ENCODE data around the gene RBMS3. TPM values are rescaled to one million over a fixed set of nuclear protein-coding genes. Genes with fewer than 3 reads are reported as not detected.
"Not testable (repeated sequence)": the region's sequence is repeated elsewhere in the genome, so short reads cannot be mapped to it uniquely, and the experiment has no call there.

Gene RBMS3
- total RNA-seq, 1 donor from 2014 or later = 22.6 TPM

- DNase-seq (ENCODE audit: low read depth in 2 of 2) = peak in 1 of 2 donors; percentile 32
Observed at GRCh38 chr3:29764041-29764440, 483.2 kb downstream of the RBMS3 start.

DNA sequence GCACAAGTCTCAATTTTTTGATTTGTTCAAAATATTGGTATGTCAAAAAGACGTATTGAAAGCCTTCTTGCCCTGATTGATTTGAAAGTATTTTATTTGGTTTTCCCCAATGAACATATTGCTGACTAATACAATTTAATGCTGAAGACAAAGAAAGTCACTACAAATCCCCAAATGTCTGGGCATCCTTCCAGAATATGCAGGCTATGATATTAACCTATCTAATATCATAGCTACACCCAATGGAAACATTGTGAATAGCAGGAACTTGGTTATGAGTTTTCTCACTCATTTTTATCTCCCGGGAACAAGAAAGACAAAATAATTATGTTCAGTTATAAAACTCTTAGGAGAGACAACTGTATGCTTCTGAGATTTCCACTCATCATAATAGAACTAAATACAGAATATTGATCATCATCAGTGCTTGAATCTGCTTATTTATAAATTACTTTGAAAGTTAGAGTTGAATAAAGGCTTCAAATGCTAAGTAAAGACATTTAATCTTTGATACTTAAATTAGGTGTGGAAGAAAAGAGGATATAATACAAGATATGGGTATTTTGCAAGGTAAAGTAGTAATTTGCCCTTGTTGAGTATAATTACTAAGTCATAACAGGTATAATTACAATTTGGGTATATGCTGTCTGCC, 483.9 kb downstream of the RBMS3 start:
- DNase-seq (ENCODE audit: low read depth in 2 of 2) = peak; percentile 88 to 90

GRCh38 chr3:29771602-29772001, 490.7 kb downstream of the RBMS3 start:
- no peak for DNase-seq (ENCODE audit: low read depth in 2 of 2)

DNA sequence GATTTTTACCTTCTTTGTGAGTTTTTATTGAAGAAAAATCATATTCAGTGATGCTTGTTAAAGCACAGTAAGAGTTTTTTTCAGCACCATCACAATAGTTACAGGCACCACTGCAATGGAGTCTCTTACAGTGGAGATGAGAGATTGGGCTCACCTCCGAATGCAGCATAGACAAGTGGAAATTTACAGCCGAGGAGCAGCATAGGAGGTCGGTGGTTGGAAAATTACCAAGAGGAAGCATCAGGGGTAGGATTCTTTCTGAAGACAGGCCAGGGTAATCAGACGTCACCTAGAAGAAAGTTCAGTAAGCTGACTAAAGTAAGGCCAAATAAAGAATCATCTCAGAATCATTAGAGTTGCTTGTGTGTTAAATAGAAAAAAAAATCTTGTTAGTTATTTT, 491.6 kb downstream of the RBMS3 start:
- no peak for DNase-seq (ENCODE audit: low read depth in 2 of 2)

- no peak for DNase-seq (ENCODE audit: low read depth in 2 of 2)
Observed at GRCh38 chr3:29773481-29773880, 492.6 kb downstream of the RBMS3 start.

- no peak for DNase-seq (ENCODE audit: low read depth in 2 of 2)
Observed at GRCh38 chr3:29775340-29775739, 494.5 kb downstream of the RBMS3 start.

GRCh38 chr3:29777869-29778268, 497.0 kb downstream of the RBMS3 start:
- DNase-seq (ENCODE audit: low read depth in 2 of 2) = no peak

- DNase-seq (ENCODE audit: low read depth in 2 of 2) = no peak
Observed at GRCh38 chr3:29789686-29790085, 508.8 kb downstream of the RBMS3 start.

DNA sequence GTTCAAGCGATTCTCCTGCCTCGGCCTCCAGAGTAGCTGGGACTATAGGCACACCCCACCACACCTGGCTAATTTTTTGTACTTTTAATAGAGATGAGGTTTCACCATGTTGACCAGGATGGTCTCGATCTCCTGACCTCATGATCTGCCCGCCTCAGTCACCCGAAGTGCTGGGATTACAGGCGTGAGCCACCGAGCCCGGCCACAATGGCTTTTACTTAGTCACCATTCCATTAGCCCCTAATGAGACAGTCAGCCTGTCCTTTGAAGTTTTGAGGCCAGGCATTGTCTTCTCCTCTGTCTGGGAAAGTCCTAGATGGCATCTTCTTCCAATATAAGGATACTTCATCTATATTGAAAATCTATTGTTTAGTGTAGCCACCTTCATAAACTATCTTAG, 515.9 kb downstream of the RBMS3 start:
- DNase-seq (ENCODE audit: low read depth in 2 of 2) = no peak

DNA sequence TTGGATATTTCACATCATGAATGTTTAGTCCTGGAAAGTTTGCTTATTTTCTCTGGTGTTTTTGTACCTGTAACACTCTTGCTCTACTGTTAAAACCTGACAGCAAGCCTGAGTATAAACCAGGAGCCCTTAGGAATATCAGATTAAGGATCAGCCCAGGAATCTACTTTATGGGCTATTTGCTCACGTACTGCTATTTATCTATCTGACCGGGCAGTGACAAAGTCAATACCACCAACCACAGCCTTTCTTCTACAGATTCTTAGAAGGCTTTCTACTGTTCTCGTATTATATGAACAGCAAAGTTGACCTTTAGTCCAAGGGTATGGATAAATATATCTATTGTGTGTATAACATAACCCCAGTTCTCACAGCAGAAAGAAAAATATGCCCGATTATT, 521.2 kb downstream of the RBMS3 start:
- DNase-seq (ENCODE audit: low read depth in 2 of 2) = no peak

- DNase-seq (ENCODE audit: low read depth in 2 of 2) = no peak
Observed at GRCh38 chr3:29804044-29804443, 523.2 kb downstream of the RBMS3 start.

- peak in 1 of 2 donors; percentile 4 for DNase-seq (ENCODE audit: low read depth in 2 of 2)
Observed at GRCh38 chr3:29805757-29806156, 524.9 kb downstream of the RBMS3 start.

GRCh38 chr3:29808324-29808723, 527.5 kb downstream of the RBMS3 start:
- not testable (repeated sequence) for DNase-seq (ENCODE audit: low read depth in 2 of 2)

GRCh38 chr3:29822071-29822470, 541.2 kb downstream of the RBMS3 start:
- DNase-seq (ENCODE audit: low read depth in 2 of 2) = peak in 1 of 2 donors; percentile 74

DNA sequence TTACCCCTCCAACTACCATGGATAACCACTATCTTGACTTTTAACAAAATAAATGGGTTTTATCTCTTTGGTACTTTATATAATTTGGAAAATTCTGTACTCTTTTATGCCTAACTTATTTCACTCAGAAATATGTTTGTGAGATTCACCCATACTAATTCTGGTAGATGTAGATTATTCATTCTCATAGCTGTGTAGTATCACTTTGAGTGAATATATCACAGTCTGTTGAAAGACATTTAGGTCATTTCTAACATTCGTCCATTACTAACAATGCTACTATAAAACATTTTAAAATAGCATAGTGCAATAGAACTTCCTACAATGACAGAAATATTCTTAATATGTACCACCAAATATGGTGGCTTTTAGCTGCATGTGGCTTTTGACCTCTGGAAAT, 542.4 kb downstream of the RBMS3 start:
- DNase-seq (ENCODE audit: low read depth in 2 of 2) = no peak

GRCh38 chr3:29826712-29827111, 545.8 kb downstream of the RBMS3 start:
- no peak for DNase-seq (ENCODE audit: low read depth in 2 of 2)

- no peak for DNase-seq (ENCODE audit: low read depth in 2 of 2)
Observed at GRCh38 chr3:29827756-29828155, 546.9 kb downstream of the RBMS3 start.

- no peak for DNase-seq (ENCODE audit: low read depth in 2 of 2)
Observed at GRCh38 chr3:29829340-29829739, 548.5 kb downstream of the RBMS3 start.

- DNase-seq (ENCODE audit: low read depth in 2 of 2) = no peak
Observed at GRCh38 chr3:29850641-29851040, 569.8 kb downstream of the RBMS3 start.

- no peak for DNase-seq (ENCODE audit: low read depth in 2 of 2)
Observed at GRCh38 chr3:29852767-29853166, 571.9 kb downstream of the RBMS3 start.

DNA sequence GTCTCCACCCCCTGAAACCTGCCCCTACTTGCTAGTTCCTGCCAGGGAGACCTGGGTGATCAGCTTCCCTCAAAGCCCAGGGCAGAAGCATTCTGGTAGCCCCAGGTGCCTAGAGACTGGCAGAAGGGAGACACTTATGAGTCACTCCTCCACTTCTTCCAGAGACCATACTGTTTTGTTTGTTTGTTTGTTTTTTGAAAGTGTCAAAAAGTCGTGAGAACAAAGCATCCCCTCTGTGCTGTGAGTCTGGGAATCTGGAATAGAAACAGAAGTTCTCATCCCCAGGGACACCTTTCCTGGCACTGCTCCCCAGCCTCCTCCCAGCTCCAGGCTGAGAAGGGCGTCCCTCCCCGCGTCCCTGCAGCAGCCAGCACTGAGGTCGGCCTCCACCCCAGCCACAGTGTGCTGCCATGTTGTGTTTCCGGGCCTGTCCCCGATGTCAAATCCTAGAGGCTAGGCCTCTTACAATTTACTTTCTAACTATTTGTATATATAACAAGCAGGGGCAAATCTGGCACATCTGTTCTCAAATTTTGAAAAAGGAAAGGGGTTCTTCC, 573.0 kb downstream of the RBMS3 start:
- no peak for DNase-seq (ENCODE audit: low read depth in 2 of 2)

GRCh38 chr3:29854821-29855220, 574.0 kb downstream of the RBMS3 start:
- no peak for DNase-seq (ENCODE audit: low read depth in 2 of 2)

DNA sequence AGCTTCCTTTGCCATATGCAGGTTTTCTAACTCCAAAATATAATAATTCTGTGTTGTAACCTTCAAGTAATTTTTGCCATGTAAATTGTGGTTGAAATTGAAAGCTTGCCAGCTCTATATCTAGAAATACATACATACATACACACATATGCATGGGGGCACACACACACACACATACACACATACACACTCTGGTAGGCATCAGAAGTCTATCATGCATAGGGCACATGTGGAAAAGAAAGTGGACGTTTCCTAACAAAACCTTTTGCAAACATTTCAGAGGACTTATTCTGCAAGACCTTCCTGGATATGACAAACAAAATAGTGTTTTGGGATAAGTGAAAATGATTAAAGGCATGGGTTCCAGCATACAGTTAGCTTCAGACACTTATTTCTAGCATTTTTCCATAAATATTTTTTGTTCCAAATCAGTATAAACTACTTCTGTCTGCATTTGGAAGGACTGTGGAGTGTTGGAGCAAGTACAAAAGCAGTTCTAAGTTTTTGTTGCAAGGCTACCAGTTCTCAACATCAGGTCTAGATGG, 578.9 kb downstream of the RBMS3 start:
- DNase-seq (ENCODE audit: low read depth in 2 of 2) = no peak

Data from lung microvascular endothelial cell (primary cell).